DOHH2 (cell line): Measurements from ENCODE around the gene NINJ2.

Source experiments
- H3F3A ChIP-seq: fragments of 200-600 bp; sonication (generic), shearing (Covaris generic); 2 replicates; pipeline ENCODE4 v1.6.0; 2016; ENCODE audit warnings: antibody characterized with exemption, mild to moderate bottlenecking; ENCODE audit not compliant: control insufficient read depth, insufficient read depth
- H3K27ac ChIP-seq: fragments of 200-600 bp; sonication (generic); 2 replicates; pipeline ENCODE4 v1.5.1; 2014; ENCODE audit warnings: low read depth, mild to moderate bottlenecking, low read length, moderate library complexity
- H3K27me3 ChIP-seq: fragments of 200-600 bp; sonication (generic); 2 replicates; pipeline ENCODE4 v1.6.1; 2014; ENCODE audit warnings: mild to moderate bottlenecking, low read length, mixed read lengths; ENCODE audit not compliant: control insufficient read depth
- H3K36me3 ChIP-seq: fragments of 200-600 bp; sonication (generic); 2 replicates; pipeline ENCODE4 v1.6.1; 2014; ENCODE audit warnings: mild to moderate bottlenecking, low read length, moderate library complexity, mixed read lengths; ENCODE audit not compliant: control insufficient read depth
- H3K4me1 ChIP-seq: fragments of 200-600 bp; sonication (generic); 2 replicates; pipeline ENCODE4 v1.6.1; 2014; ENCODE audit warnings: mild to moderate bottlenecking, low read length, mixed read lengths; ENCODE audit not compliant: control insufficient read depth
- H3K4me2 ChIP-seq: fragments of 200-600 bp; sonication (generic); 2 replicates; pipeline ENCODE4 v1.6.0; 2014; ENCODE audit warnings: mild to moderate bottlenecking, low read length, moderate library complexity
- H3K4me3 ChIP-seq: fragments of 200-600 bp; sonication (generic); 2 replicates; pipeline ENCODE4 v1.5.1; 2014; ENCODE audit warnings: mild to moderate bottlenecking, low read length, mixed read lengths
- H3K79me2 ChIP-seq: fragments of 200-600 bp; sonication (generic); 2 replicates; pipeline ENCODE4 v1.6.1; 2014; ENCODE audit warnings: mild to moderate bottlenecking, low read length, mixed read lengths; ENCODE audit not compliant: control insufficient read depth
- H3K9me2 ChIP-seq: fragments of 200-600 bp; sonication (generic); replicated peaks from 2 replicates; pipeline ENCODE4 v1.6.1; 2014; ENCODE audit warnings: mild to moderate bottlenecking, low read length, mixed read lengths; ENCODE audit not compliant: control insufficient read depth
- H3K9me3 ChIP-seq: fragments of 200-600 bp; sonication (generic); 2 replicates; pipeline ENCODE4 v1.6.1; 2014; ENCODE audit warnings: antibody characterized with exemption, low read length, mixed read lengths; ENCODE audit not compliant: control insufficient read depth, insufficient read depth
- H4K20me1 ChIP-seq: fragments of 200-600 bp; sonication (generic); 2 replicates; pipeline ENCODE4 v1.6.0; 2014; ENCODE audit warnings: low read depth, mild to moderate bottlenecking, antibody characterized with exemption, low read length, moderate library complexity; ENCODE audit not compliant: control insufficient read depth, insufficient read depth
- EZH2phosphoT487 ChIP-seq: fragments of 200-600 bp; sonication (generic); IDR thresholded peaks from 2 replicates; pipeline ENCODE4 v1.6.1; 2017; ENCODE audit warnings: borderline replicate concordance, mild to moderate bottlenecking, antibody characterized with exemption, low read length, moderate library complexity, mixed read lengths
- TF ChIP-seq, protein P1 (sequence below): fragments of 200-600 bp; sonication (generic); IDR thresholded peaks from one replicate; pipeline ENCODE4 v1.5.1; 2014; ENCODE audit warnings: antibody characterized with exemption, mild to moderate bottlenecking, low read depth, low read length; ENCODE audit not compliant: poor library complexity, severe bottlenecking

Gene NINJ2

GRCh38 chr12:681568-682256, 18.5 kb upstream of the NINJ2 start:
- Histone ChIP-seq H3K9me3 (no peaks in the 10 kb centered on the region), H3K4me1 (peaks cover 57% of the 10 kb centered on the region), H3K27me3 (no peaks in the 10 kb centered on the region), H3K79me2 (no peaks in the 10 kb centered on the region), H3K36me3 (no peaks in the 10 kb centered on the region), H3K9me2 (no peaks in the 10 kb centered on the region), H4K20me1 (no peaks in the 10 kb centered on the region), H3K4me2 (peak overlapping the region; percentile 84), H3F3A (peaks cover 12% of the 10 kb centered on the region), H3K4me3 (no peak overlapping the region), H3K27ac (peak overlapping the region; percentile 73; the same call in 1 of the 2 replicates)
- TF ChIP-seq, protein P1, sequence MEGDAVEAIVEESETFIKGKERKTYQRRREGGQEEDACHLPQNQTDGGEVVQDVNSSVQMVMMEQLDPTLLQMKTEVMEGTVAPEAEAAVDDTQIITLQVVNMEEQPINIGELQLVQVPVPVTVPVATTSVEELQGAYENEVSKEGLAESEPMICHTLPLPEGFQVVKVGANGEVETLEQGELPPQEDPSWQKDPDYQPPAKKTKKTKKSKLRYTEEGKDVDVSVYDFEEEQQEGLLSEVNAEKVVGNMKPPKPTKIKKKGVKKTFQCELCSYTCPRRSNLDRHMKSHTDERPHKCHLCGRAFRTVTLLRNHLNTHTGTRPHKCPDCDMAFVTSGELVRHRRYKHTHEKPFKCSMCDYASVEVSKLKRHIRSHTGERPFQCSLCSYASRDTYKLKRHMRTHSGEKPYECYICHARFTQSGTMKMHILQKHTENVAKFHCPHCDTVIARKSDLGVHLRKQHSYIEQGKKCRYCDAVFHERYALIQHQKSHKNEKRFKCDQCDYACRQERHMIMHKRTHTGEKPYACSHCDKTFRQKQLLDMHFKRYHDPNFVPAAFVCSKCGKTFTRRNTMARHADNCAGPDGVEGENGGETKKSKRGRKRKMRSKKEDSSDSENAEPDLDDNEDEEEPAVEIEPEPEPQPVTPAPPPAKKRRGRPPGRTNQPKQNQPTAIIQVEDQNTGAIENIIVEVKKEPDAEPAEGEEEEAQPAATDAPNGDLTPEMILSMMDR, result no peak
- TF ChIP-seq EZH2phosphoT487, result no peak

DNA sequence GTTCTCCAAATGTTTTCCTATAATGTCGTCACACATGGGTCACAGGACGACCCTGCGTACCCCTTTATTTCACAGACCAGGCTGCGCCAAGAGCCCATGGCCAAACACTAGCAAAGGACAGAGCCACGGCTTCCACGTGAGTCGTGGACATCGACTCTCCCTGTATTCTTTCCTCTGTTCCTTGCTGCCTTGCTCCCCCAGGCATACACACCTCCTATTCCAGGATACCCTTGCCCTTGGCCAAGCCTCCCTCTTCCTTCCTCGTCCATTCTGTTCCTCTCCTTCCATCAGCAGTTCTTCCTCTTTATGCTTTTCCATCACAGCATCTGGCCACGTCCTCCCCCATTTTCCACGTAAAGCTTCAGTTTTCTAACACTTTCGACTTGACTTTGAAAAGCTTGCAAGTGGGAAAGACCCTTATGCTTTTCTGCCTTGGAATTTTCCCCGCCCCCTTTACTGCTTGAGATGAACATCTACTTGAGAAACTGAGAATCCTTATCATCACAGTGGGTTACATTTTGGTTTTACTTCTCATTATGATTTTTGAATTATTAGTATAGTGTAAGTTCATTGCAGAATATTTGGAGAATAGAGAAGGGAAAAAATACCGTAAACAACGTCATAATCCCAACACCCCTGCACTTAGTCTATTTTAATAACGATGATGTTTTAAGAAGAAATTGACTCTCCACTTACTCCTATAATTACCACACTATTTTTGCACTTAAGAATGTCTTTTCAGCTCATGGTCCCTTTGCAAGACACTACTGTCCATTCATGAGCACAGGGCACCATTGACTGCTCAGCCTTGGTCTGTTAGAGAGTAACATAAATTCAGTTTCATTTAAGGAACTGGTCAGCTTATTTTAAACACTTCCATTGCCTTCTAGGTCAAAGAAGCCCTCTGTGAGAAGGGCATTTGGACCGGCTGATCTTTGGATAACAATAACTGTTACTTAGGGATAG, 15.8 kb upstream of the NINJ2 start:
- Histone ChIP-seq H4K20me1 (no peaks in the 10 kb centered on the region), H3K4me3 (no peak overlapping the region), H3K9me2 (no peaks in the 10 kb centered on the region)

GRCh38 chr12:675562-675961, 12.3 kb upstream of the NINJ2 start:
- Histone ChIP-seq H3K36me3 (no peaks in the 10 kb centered on the region), H4K20me1 (no peaks in the 10 kb centered on the region), H3K27me3 (no peaks in the 10 kb centered on the region), H3K79me2 (no peaks in the 10 kb centered on the region), H3K9me2 (no peaks in the 10 kb centered on the region), H3K9me3 (no peaks in the 10 kb centered on the region), H3K27ac (no peak overlapping the region), H3F3A (peaks cover 22% of the 10 kb centered on the region), H3K4me1 (peaks cover 46% of the 10 kb centered on the region), H3K4me3 (no peak overlapping the region), H3K4me2 (no peak overlapping the region)
- TF ChIP-seq EZH2phosphoT487, result no peak
- TF ChIP-seq, protein P1, result no peak

More for the DNA sequence above, 15.8 kb upstream of the NINJ2 start:
- peaks cover 17% of the 10 kb centered on the region for H3F3A ChIP-seq
- H3K79me2 ChIP-seq, result no peaks in the 10 kb centered on the region
- H3K27me3 ChIP-seq, result no peaks in the 10 kb centered on the region
- no peak overlapping the region for H3K4me2 ChIP-seq
- H3K4me1 ChIP-seq, result peaks cover 46% of the 10 kb centered on the region
- TF ChIP-seq, protein P1, result no peak
- no peaks in the 10 kb centered on the region for H3K9me3 ChIP-seq
- H3K36me3 ChIP-seq, result no peaks in the 10 kb centered on the region
- H3K27ac ChIP-seq, result no peak overlapping the region
